ENCODE data around the gene COG2.

- TF ChIP-seq CTCF (IDR thresholded peaks at IDR 0.05) = no peak
- TF ChIP-seq POLR2AphosphoS5 (IDR thresholded peaks at IDR 0.05) = no peak
Observed at GRCh38 chr1:230717251-230717650, 75.0 kb downstream of the COG2 start.
